ENCODE data around the gene SLC25A39. TPM values are rescaled to one million over a fixed set of nuclear protein-coding genes. Genes with fewer than 3 reads are reported as not detected.

The SLC25A39 gene
- total RNA-seq, 1 experiment from 2014 or later: 164 TPM

GRCh38 chr17:44273607-44274006, 51.0 kb downstream of the SLC25A39 start:
- ChIA-PET POLR2A (ENCODE audit: unreplicated experiment) (no interaction called here), CTCF (no interaction called here)
- Histone ChIP-seq H3K79me2 (ENCODE audit: low read depth) (no peaks in the 10 kb centered on the region), H2AFZ (no peak overlapping the region), H3K4me2 (no peak overlapping the region), H3K27me3 (ENCODE audit: insufficient read depth, low read depth) (0 out of 2 replicates have a peak, but pooled peaks cover 4% of the 10 kb centered on the region), H3K9me3 (ENCODE audit: insufficient read depth, low read depth) (no peaks in the 10 kb centered on the region), H3K4me1 (replicated peaks; ENCODE audit: insufficient read depth) (no peaks in the 10 kb centered on the region), H3K36me3 (ENCODE audit: low read depth) (no peaks in the 10 kb centered on the region), H3F3A (ENCODE audit: insufficient read depth, low read depth) (no peaks in the 10 kb centered on the region), H3K4me3 (no peak overlapping the region), H3K9me2 (ENCODE audit: insufficient read depth) (no peaks in the 10 kb centered on the region), H4K20me1 (ENCODE audit: insufficient read depth) (no peaks in the 10 kb centered on the region), H3K27ac (no peak overlapping the region)
- DNase-seq: no peak
- intact Hi-C loops (cut with micrococcal nuclease; ENCODE audit: unreplicated experiment): no loop called here
- TF ChIP-seq EZH2 (IDR thresholded peaks at IDR 0.05; ENCODE audit: low read depth): no peak
- TF ChIP-seq CTCF (conservative IDR thresholded peaks at IDR 0.05): no peak
- no TSS peak for BruUV-seq (replicated peaks)

GRCh38 chr17:44272954-44273353, 51.7 kb downstream of the SLC25A39 start:
- Histone ChIP-seq H3K27me3 (ENCODE audit: insufficient read depth, low read depth) (0 out of 2 replicates have a peak, but pooled peaks cover 4% of the 10 kb centered on the region), H3K9me3 (ENCODE audit: insufficient read depth, low read depth) (no peaks in the 10 kb centered on the region), H3K9me2 (ENCODE audit: insufficient read depth) (no peaks in the 10 kb centered on the region), H3K27ac (no peak overlapping the region), H3K4me2 (no peak overlapping the region), H3F3A (ENCODE audit: insufficient read depth, low read depth) (no peaks in the 10 kb centered on the region), H2AFZ (no peak overlapping the region), H3K36me3 (ENCODE audit: low read depth) (no peaks in the 10 kb centered on the region), H3K79me2 (ENCODE audit: low read depth) (no peaks in the 10 kb centered on the region), H4K20me1 (ENCODE audit: insufficient read depth) (no peaks in the 10 kb centered on the region), H3K4me1 (replicated peaks; ENCODE audit: insufficient read depth) (no peaks in the 10 kb centered on the region), H3K4me3 (no peak overlapping the region)
- TF ChIP-seq CTCF (conservative IDR thresholded peaks at IDR 0.05) (no peak), EZH2 (IDR thresholded peaks at IDR 0.05; ENCODE audit: low read depth) (no peak)
- POLR2A ChIA-PET (ENCODE audit: unreplicated experiment): interaction anchor here (0.6 kb wide), 1 partner anchor 48 kb away, joined by 4 read pairs; no protein-coding TSS in a partner anchor
- CTCF ChIA-PET: no interaction called here
- intact Hi-C loops (cut with micrococcal nuclease; ENCODE audit: unreplicated experiment): no loop called here
- DNase-seq: no peak
- no TSS peak for BruUV-seq (replicated peaks)

GRCh38 chr17:44272321-44272951, 52.2 kb downstream of the SLC25A39 start:
- DNase-seq: no peak
- no peaks in the 10 kb centered on the region for H3F3A ChIP-seq (ENCODE audit: insufficient read depth, low read depth)
- POLR2A ChIA-PET (ENCODE audit: unreplicated experiment): interaction anchor here (0.6 kb wide), 1 partner anchor 48 kb away, joined by 4 read pairs; no protein-coding TSS in a partner anchor
- no peaks in the 10 kb centered on the region for H3K9me3 ChIP-seq (ENCODE audit: insufficient read depth, low read depth)
- H3K4me3 ChIP-seq: no peak overlapping the region
- H3K4me1 ChIP-seq (replicated peaks; ENCODE audit: insufficient read depth): no peaks in the 10 kb centered on the region
- BruUV-seq (replicated peaks): no TSS peak
- CTCF ChIA-PET: no interaction called here
- H3K27ac ChIP-seq: no peak overlapping the region
- H3K36me3 ChIP-seq (ENCODE audit: low read depth): no peaks in the 10 kb centered on the region
- no peak for TF ChIP-seq EZH2 (IDR thresholded peaks at IDR 0.05; ENCODE audit: low read depth)
- TF ChIP-seq CTCF (conservative IDR thresholded peaks at IDR 0.05): no peak
- intact Hi-C loops (cut with micrococcal nuclease; ENCODE audit: unreplicated experiment): no loop called here
- no peak overlapping the region for H3K4me2 ChIP-seq
- no peaks in the 10 kb centered on the region for H4K20me1 ChIP-seq (ENCODE audit: insufficient read depth)
- H3K9me2 ChIP-seq (ENCODE audit: insufficient read depth): no peaks in the 10 kb centered on the region
- H3K79me2 ChIP-seq (ENCODE audit: low read depth): no peaks in the 10 kb centered on the region
- H3K27me3 ChIP-seq (ENCODE audit: insufficient read depth, low read depth): 0 out of 2 replicates have a peak, but pooled peaks cover 4% of the 10 kb centered on the region
- H2AFZ ChIP-seq: no peak overlapping the region

Other genes starting within 250 kb of the SLC25A39 start
- gene HDAC5, start 201.2 kb downstream of the SLC25A39 start, total RNA-seq (2021): 24.0 and 40.5 TPM in 2 replicates
- gene HROB, start 182.9 kb downstream of the SLC25A39 start, total RNA-seq (2021): 14.5 and 15.7 TPM in 2 replicates
- not detected in 2 replicates for gene ASB16, start 154.1 kb downstream of the SLC25A39 start, total RNA-seq (2021)
- 39.2 and 45.5 TPM in 2 replicates for gene TMUB2, start 137.9 kb downstream of the SLC25A39 start, total RNA-seq (2021)
- gene ATXN7L3, start 124.9 kb downstream of the SLC25A39 start, total RNA-seq (2021): 59.3 and 87.4 TPM in 2 replicates
- 59.6 and 61.7 TPM in 2 replicates for gene UBTF, start 105.1 kb downstream of the SLC25A39 start, total RNA-seq (2021)
- gene SLC4A1, start 56.7 kb downstream of the SLC25A39 start, total RNA-seq (2021): not detected in 2 replicates
- not detected in 2 replicates for gene RUNDC3A, start 16.2 kb downstream of the SLC25A39 start, total RNA-seq (2021)
- 226 and 413 TPM in 2 replicates for gene GRN, start 20.5 kb upstream of the SLC25A39 start, total RNA-seq (2021)
- 8.3 and 11.8 TPM in 2 replicates for gene FAM171A2, start 39.0 kb upstream of the SLC25A39 start, total RNA-seq (2021)
- gene ITGA2B, start 64.8 kb upstream of the SLC25A39 start, total RNA-seq (2021): 5.7 TPM in 2 replicates
- 31.0 and 39.4 TPM in 2 replicates for gene GPATCH8, start 178.6 kb upstream of the SLC25A39 start, total RNA-seq (2021)
- gene FZD2, start 232.7 kb upstream of the SLC25A39 start, total RNA-seq (2021): 50.5 and 61.8 TPM in 2 replicates

Data from PC-9 (cell line).